Activated naive CD8-positive, alpha-beta T cell (primary cell): ENCODE data around the gene AQP7.
A peak's percentile ranks its signal among the peaks of the same experiment; 100 is the strongest.
"Not testable (repeated sequence)": the region's sequence is repeated elsewhere in the genome, so short reads cannot be mapped to it uniquely, and the experiment has no call there.

Source experiments
- H3K27ac Mint-ChIP-seq: one replicate; pipeline ENCODE4 v1.8.0; 2021; ENCODE audit warnings: mixed read lengths
- H3K27me3 Mint-ChIP-seq: one replicate; pipeline ENCODE4 v1.8.0; 2021; ENCODE audit warnings: mixed read lengths
- H3K36me3 Mint-ChIP-seq: one replicate; pipeline ENCODE4 v1.8.0; 2021; ENCODE audit warnings: mixed read lengths
- H3K4me1 Mint-ChIP-seq: one replicate; pipeline ENCODE4 v1.8.0; 2021; ENCODE audit warnings: low read depth, mixed read lengths
- H3K4me3 Mint-ChIP-seq: one replicate; pipeline ENCODE4 v1.8.0; 2021; ENCODE audit warnings: mild to moderate bottlenecking, mixed read lengths
- H3K9me3 Mint-ChIP-seq: one replicate; pipeline ENCODE4 v1.8.0; 2021; ENCODE audit warnings: low read depth, mixed read lengths

Gene AQP7

GRCh38 chr9:33418090-33418489 lies 15.7 kb upstream of the AQP7 start:
- Mint-ChIP-seq H3K27ac (no peak overlapping the region), H3K4me3 (no peak overlapping the region), H3K4me1 (peaks cover 41% of the 10 kb centered on the region)

DNA sequence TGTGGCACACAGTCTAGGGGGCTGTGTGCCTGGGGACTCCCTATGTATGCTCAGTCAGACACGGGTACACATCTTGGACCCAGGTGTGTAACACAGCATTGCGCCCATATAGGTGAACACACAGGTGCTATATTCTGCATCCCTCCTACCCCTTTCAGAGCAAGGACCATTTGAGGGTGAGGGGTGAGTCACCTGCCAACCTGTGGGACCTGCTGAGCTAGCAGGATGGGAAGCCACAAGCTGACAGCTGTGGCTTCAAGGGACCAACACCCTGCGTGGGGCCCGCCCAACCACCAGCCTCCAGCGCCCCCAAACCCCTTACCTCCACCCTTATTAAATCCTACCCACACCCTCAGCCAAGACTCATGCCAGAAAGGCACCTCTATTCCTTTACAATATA lies 14.6 kb upstream of the AQP7 start:
- peak overlapping the region; percentile 61 for H3K4me3 Mint-ChIP-seq
- H3K4me1 Mint-ChIP-seq = peaks cover 41% of the 10 kb centered on the region
- no peaks in the 10 kb centered on the region for H3K9me3 Mint-ChIP-seq
- H3K27ac Mint-ChIP-seq = peak overlapping the region; percentile 41
- H3K36me3 Mint-ChIP-seq = no peaks in the 10 kb centered on the region
- H3K27me3 Mint-ChIP-seq = no peaks in the 10 kb centered on the region

More at GRCh38 chr9:33418090-33418489, 15.7 kb upstream of the AQP7 start:
- Mint-ChIP-seq H3K9me3 (no peaks in the 10 kb centered on the region), H3K36me3 (no peaks in the 10 kb centered on the region), H3K27me3 (no peaks in the 10 kb centered on the region)

GRCh38 chr9:33415501-33416038 lies 13.2 kb upstream of the AQP7 start:
- Mint-ChIP-seq H3K4me1 (peaks cover 41% of the 10 kb centered on the region), H3K27me3 (no peaks in the 10 kb centered on the region), H3K4me3 (peak overlapping the region; percentile 61), H3K27ac (peak overlapping the region; percentile 88), H3K9me3 (no peaks in the 10 kb centered on the region), H3K36me3 (no peaks in the 10 kb centered on the region)

GRCh38 chr9:33414889-33415500 lies 12.6 kb upstream of the AQP7 start:
- H3K4me3 Mint-ChIP-seq = peak overlapping the region; percentile 61

GRCh38 chr9:33414268-33414667 lies 11.9 kb upstream of the AQP7 start:
- Mint-ChIP-seq H3K9me3 (no peaks in the 10 kb centered on the region), H3K36me3 (no peaks in the 10 kb centered on the region), H3K27me3 (no peaks in the 10 kb centered on the region), H3K4me1 (peaks cover 41% of the 10 kb centered on the region), H3K4me3 (peak overlapping the region; percentile 40), H3K27ac (peak overlapping the region; percentile 58)

More at GRCh38 chr9:33414889-33415500, 12.6 kb upstream of the AQP7 start:
- H3K36me3 Mint-ChIP-seq = no peaks in the 10 kb centered on the region
- peaks cover 41% of the 10 kb centered on the region for H3K4me1 Mint-ChIP-seq
- peak overlapping the region; percentile 88 for H3K27ac Mint-ChIP-seq
- H3K27me3 Mint-ChIP-seq = no peaks in the 10 kb centered on the region
- H3K9me3 Mint-ChIP-seq = no peaks in the 10 kb centered on the region

DNA sequence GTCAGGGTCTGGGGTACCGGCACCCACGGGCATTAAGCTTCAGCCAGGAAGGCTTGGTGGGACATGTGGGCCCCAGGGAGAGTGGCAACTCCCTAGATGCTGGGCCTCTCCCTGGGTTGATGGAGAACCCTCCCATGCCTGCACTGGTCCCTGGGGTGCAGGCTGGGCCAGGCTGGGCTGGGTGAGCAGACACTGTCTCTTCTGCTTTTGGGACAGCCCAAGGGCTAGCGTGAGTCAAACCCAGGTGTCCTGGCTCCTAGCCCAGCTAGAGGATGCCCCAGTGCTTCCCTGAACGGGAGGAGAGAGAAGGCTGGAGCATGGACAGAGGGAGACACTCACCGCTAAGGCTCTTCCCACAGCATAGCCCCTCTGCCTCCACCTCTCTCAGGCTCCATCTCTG lies 5.7 kb upstream of the AQP7 start:
- H3K36me3 Mint-ChIP-seq = no peaks in the 10 kb centered on the region
- no peaks in the 10 kb centered on the region for H3K4me1 Mint-ChIP-seq
- no peak overlapping the region for H3K4me3 Mint-ChIP-seq
- no peaks in the 10 kb centered on the region for H3K9me3 Mint-ChIP-seq
- no peaks in the 10 kb centered on the region for H3K27me3 Mint-ChIP-seq
- no peak overlapping the region for H3K27ac Mint-ChIP-seq

- Mint-ChIP-seq H3K4me1 (no peaks in the 10 kb centered on the region), H3K36me3 (no peaks in the 10 kb centered on the region), H3K9me3 (no peaks in the 10 kb centered on the region), H3K4me3 (no peak overlapping the region), H3K27ac (no peak overlapping the region), H3K27me3 (no peaks in the 10 kb centered on the region)
Observed at GRCh38 chr9:33407061-33407460, 4.7 kb upstream of the AQP7 start.

GRCh38 chr9:33404788-33405362 lies 2.5 kb upstream of the AQP7 start:
- no peaks in the 10 kb centered on the region for H3K9me3 Mint-ChIP-seq
- H3K36me3 Mint-ChIP-seq = no peaks in the 10 kb centered on the region
- H3K4me3 Mint-ChIP-seq = no peak overlapping the region
- H3K4me1 Mint-ChIP-seq = no peaks in the 10 kb centered on the region
- H3K27me3 Mint-ChIP-seq = no peaks in the 10 kb centered on the region
- H3K27ac Mint-ChIP-seq = peak overlapping the region; percentile 34

DNA sequence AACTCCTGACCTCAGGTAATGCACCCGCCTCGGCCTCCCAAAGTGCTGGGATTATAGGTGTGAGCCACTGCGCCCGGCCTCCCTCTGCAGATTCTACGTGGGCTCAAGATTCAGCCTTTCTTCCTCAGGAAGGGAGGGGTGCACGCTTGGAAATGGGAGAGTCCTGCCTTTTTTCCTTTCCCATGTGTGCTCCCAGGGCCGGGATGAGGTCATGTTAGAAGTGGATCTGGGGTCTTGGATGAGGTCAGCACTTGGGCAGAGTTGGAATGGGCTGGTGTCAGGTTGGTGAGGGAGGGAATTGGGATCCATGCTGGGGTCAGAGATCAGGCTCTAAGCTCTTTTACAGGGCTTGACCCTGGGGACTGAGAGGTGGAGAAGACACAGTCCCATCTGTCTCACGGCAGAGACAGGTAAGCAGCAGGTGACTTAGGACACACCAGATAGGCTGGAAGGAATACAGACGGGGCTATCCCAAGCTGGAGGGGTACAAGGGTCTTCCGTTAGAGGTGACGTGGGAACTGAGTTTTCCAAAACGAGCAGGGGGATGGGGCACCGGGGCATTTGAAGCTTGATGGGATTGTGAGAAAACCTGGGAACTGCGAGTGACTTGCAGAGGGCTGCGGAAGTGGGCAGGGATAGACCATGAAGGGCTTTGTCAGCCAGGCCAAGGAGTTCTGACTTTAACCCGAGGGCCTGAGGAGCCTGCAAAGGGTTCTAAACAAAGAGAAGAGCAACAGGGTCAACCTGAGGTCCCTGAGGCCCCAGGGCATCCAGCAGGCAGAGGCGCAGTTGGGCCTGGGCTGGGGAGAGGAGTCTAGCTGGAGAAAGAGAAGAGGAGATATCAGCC lies 1.8 kb upstream of the AQP7 start:
- no peaks in the 10 kb centered on the region for H3K36me3 Mint-ChIP-seq
- H3K9me3 Mint-ChIP-seq = no peaks in the 10 kb centered on the region
- peak overlapping the region; percentile 34 for H3K27ac Mint-ChIP-seq
- no peaks in the 10 kb centered on the region for H3K4me1 Mint-ChIP-seq
- no peak overlapping the region for H3K4me3 Mint-ChIP-seq
- no peaks in the 10 kb centered on the region for H3K27me3 Mint-ChIP-seq

DNA sequence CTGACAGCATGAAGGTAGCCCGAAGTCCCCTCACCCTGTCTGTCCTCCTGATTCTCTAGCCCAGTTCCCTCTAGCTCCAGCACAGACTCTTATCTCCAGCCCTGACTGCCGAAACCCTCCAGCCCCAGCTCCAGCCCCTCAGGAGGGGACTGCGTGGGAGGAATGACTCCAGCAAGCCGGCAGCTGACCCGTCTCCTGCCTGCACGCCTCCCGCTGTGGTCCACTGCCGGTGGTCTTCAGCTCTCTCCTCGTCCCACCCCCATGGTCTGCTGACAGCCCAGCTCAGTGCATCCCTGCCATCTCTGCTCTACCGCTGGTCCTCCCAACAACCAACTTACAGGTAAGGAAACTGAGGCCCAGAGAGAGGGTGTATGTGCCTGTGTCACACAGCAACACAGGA lies 559 bp downstream of the AQP7 start:
- not testable (repeated sequence) for H3K9me3 Mint-ChIP-seq, H3K4me3 Mint-ChIP-seq, H3K27ac Mint-ChIP-seq, H3K36me3 Mint-ChIP-seq, H3K4me1 Mint-ChIP-seq, H3K27me3 Mint-ChIP-seq

DNA sequence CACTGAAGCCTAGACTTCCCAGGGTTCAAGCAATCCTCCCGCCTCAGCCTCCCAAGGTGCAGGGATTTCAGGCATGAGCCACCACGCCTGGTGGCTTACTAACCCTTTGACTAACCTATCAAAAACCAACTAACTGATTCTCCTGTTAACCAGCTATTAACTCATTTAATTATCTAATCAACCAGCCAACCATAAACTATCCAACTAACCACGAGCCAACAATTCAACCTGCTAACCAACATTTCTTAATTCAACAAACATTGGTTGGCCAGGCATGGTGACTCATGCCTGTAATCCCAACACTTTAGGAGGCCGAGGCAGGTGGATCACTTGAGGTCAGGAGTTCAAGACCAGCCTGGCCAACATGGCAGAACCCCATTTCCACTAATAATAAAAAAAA lies 3.3 kb downstream of the AQP7 start:
- not testable (repeated sequence) for H3K27me3 Mint-ChIP-seq, H3K4me3 Mint-ChIP-seq, H3K36me3 Mint-ChIP-seq, H3K27ac Mint-ChIP-seq, H3K4me1 Mint-ChIP-seq, H3K9me3 Mint-ChIP-seq

- not testable (repeated sequence) for H3K27ac Mint-ChIP-seq, H3K4me1 Mint-ChIP-seq, H3K36me3 Mint-ChIP-seq, H3K27me3 Mint-ChIP-seq, H3K9me3 Mint-ChIP-seq, H3K4me3 Mint-ChIP-seq
Observed at GRCh38 chr9:33397801-33398200, 4.6 kb downstream of the AQP7 start.

DNA sequence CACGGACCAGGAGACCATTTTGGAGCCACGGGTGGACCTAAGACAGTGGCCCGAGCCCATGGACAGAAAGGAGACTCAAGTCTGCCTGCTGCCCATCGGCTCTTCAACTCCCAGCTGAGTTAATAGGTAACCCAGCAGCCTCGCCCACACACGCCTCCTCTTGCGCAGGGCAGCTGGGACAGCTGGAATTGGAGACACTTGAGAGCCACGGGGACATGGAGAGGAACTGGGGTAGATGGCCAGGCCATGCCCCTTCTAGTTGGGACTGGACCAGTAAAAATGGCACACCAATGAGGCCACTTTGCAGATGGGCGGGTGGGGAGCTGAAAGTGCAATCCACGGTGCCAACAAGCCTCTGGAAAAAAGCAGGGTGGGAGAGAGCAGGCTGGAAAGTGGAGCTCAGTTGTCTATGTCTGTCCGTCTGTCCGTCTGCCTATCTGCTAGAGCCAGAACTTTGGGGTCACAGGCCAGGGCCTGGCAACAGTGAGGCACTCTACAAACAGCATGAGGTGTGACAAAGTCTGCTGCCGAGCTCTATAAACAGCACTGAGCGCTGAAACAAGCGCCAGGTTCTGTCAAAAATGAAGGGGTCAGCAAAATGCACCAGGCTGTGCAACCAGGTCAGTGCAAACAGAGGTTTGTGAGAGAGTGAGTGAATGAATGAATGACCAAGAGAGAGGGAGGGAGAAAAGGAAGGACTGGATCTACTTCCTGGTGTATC lies 7.0 kb downstream of the AQP7 start:
- not testable (repeated sequence) for H3K27ac Mint-ChIP-seq, H3K27me3 Mint-ChIP-seq, H3K9me3 Mint-ChIP-seq, H3K36me3 Mint-ChIP-seq, H3K4me1 Mint-ChIP-seq, H3K4me3 Mint-ChIP-seq

DNA sequence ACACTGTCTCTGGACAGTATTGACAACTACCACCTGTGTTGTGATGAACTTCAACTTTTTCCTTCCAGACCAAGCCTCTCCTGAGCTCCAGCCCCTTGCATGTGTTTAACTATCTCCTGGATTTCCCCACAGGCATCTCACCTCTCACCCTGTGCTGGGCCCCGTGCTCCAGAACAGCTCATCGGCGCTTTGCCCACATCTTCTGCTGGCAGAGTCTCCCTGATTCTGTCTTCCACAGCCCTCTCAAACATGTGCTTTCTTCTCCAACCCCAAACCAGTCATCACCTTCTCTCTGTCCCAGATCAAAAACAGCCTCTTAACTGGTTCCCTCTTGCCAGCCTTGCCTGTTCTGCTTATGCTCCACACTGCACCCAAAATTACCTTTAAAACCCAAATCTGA lies 8.4 kb downstream of the AQP7 start:
- H3K27me3 Mint-ChIP-seq, H3K9me3 Mint-ChIP-seq, H3K4me1 Mint-ChIP-seq, H3K36me3 Mint-ChIP-seq, H3K4me3 Mint-ChIP-seq, H3K27ac Mint-ChIP-seq: not testable (repeated sequence)

GRCh38 chr9:33393581-33393980 lies 8.8 kb downstream of the AQP7 start:
- no peak overlapping the region for H3K4me3 Mint-ChIP-seq
- H3K9me3 Mint-ChIP-seq = no peaks in the 10 kb centered on the region
- H3K4me1 Mint-ChIP-seq = no peaks in the 10 kb centered on the region
- H3K27ac Mint-ChIP-seq = no peak overlapping the region
- H3K36me3 Mint-ChIP-seq = no peaks in the 10 kb centered on the region
- no peaks in the 10 kb centered on the region for H3K27me3 Mint-ChIP-seq
